GM12878 (cell line): Measurements from ENCODE around the gene TESPA1. TPM values are rescaled to one million over a fixed set of nuclear protein-coding genes. Genes with fewer than 3 reads are reported as not detected.

Experiments used
- ATAC-seq: fragments of 200-7000 bp; cut with Tn5 transposase; 3 replicates; pipeline ENCODE4 v1.9.1; 2020; ENCODE audit warnings: mild to moderate bottlenecking, moderate library complexity
- BruUV-seq: library from RNA; stranded (reverse); fragments of 400-500 nt; replicated peaks from 2 replicates; lab custom pipeline; 2021; lab: Mats Ljungman, UMichigan
- CTCF ChIA-PET: fragments of 300-600 bp; sonication (Branson Sonifier 250); formaldehyde crosslinking; extraction: SDS; loops from one replicate; lab custom pipeline; 2021; ENCODE audit warnings: inconsistent platforms; lab: Yijun Ruan, JAX
- POLR2A ChIA-PET: fragments of 350-600 bp; formaldehyde crosslinking; extraction: SDS; loops from one replicate; lab custom pipeline; 2021; ENCODE audit warnings: inconsistent platforms; lab: Charles Lee
- RAD21 ChIA-PET: fragments of 300-600 bp; sonication (Branson Sonifier 250); formaldehyde crosslinking; loops from one replicate; lab custom pipeline; 2023; ENCODE audit warnings: antibody characterized with exemption; ENCODE audit not compliant: unreplicated experiment; lab: Charles Lee
- SMC1A ChIA-PET: fragments of 300-600 bp; sonication (Branson Sonifier 250); formaldehyde crosslinking; loops from one replicate; lab custom pipeline; 2023; ENCODE audit not compliant: unreplicated experiment, uncharacterized antibody; lab: Charles Lee
- DNase-seq: peaks from one replicate; pipeline ENCODE4 v3.0.0-alpha.2; 2011; ENCODE audit warnings: low read depth, low spot score
- FAIRE-seq: peaks from 3 replicates; lab custom pipeline; 2011; peaks lifted over from hg19 to GRCh38; lab: Jason Lieb, UNC
- H2AFZ ChIP-seq: 2 replicates; pipeline ENCODE4 v1.6.0; 2011; ENCODE audit warnings: low read depth, low read length, control low read depth; ENCODE audit not compliant: control insufficient read depth
- H3K27ac ChIP-seq: 2 replicates; pipeline ENCODE4 v1.5.1; 2011; ENCODE audit warnings: control low read depth; ENCODE audit not compliant: control insufficient read depth, insufficient read depth
- H3K27me3 ChIP-seq, 2 experiments: replicated peaks in 1 of 2; 2 replicates each; pipeline versions ENCODE4 v1.6.0 to v1.6.1; 2011; ENCODE audit warnings: low read length in 1 of 2; ENCODE audit not compliant: control insufficient read depth in 2 of 2, insufficient read depth in 2 of 2
- H3K36me3 ChIP-seq, 2 experiments: 2 replicates each; pipeline ENCODE4 v1.5.1; 2011; ENCODE audit warnings: low read length in 1 of 2; ENCODE audit not compliant: control insufficient read depth in 2 of 2, insufficient read depth in 2 of 2
- H3K4me1 ChIP-seq: 2 replicates; pipeline ENCODE4 v1.6.1; 2011; ENCODE audit warnings: mild to moderate bottlenecking, low read length, moderate library complexity, mixed read lengths; ENCODE audit not compliant: control insufficient read depth, insufficient read depth
- H3K4me2 ChIP-seq: 2 replicates; pipeline ENCODE4 v1.6.0; 2011; ENCODE audit warnings: control low read depth; ENCODE audit not compliant: control insufficient read depth, insufficient read depth
- H3K4me3 ChIP-seq: fragments of 200-600 bp; sonication (generic); 2 replicates; pipeline ENCODE4 v1.5.1; 2016
- H3K79me2 ChIP-seq: 2 replicates; pipeline ENCODE4 v1.6.0; 2011; ENCODE audit warnings: low read length; ENCODE audit not compliant: control insufficient read depth, insufficient read depth
- H3K9ac ChIP-seq: 2 replicates; pipeline ENCODE4 v1.8.0; 2011; ENCODE audit warnings: low read length, control low read depth, mixed read lengths; ENCODE audit not compliant: control insufficient read depth, insufficient read depth
- H3K9me3 ChIP-seq: replicated peaks from 3 replicates; pipeline ENCODE4 v1.5.1; 2011; ENCODE audit warnings: mild to moderate bottlenecking, low read length; ENCODE audit not compliant: control insufficient read depth, insufficient read depth
- H4K20me1 ChIP-seq: 2 replicates; pipeline ENCODE4 v1.6.0; 2011; ENCODE audit not compliant: control insufficient read depth, insufficient read depth
- FOXK2 ChIP-seq: fragments of 450-650 bp; IDR thresholded peaks from 2 replicates; pipeline ENCODE4 v1.6.1; 2017; ENCODE audit warnings: mild to moderate bottlenecking, moderate library complexity
- MEF2B ChIP-seq: fragments of 450-650 bp; IDR thresholded peaks from 2 replicates; pipeline ENCODE4 v1.6.1; 2018; ENCODE audit warnings: mild to moderate bottlenecking, moderate library complexity; ENCODE audit not compliant: partially characterized antibody, poor library complexity, severe bottlenecking
- NR2C1 ChIP-seq: fragments of 450-650 bp; IDR thresholded peaks from 2 replicates; pipeline ENCODE4 v1.6.1; 2017; ENCODE audit warnings: antibody characterized with exemption, mild to moderate bottlenecking, moderate library complexity
- NR2C2 ChIP-seq: IDR thresholded peaks from 2 replicates; pipeline ENCODE4 v1.6.1; 2011; ENCODE audit warnings: borderline replicate concordance, low read depth; ENCODE audit not compliant: control insufficient read depth, insufficient read length
- RB1 ChIP-seq: fragments of 450-650 bp; formaldehyde crosslinking; IDR thresholded peaks from 2 replicates; pipeline ENCODE4 v1.6.1; 2017; ENCODE audit warnings: mild to moderate bottlenecking, borderline replicate concordance
- RELA ChIP-seq: fragments of 450-650 bp; IDR thresholded peaks from 2 replicates; pipeline ENCODE4 v1.8.0; 2014; ENCODE audit warnings: borderline replicate concordance; ENCODE audit not compliant: partially characterized antibody
- ZNF207 ChIP-seq: fragments of 450-650 bp; IDR thresholded peaks from 2 replicates; pipeline ENCODE4 v1.6.1; 2014; ENCODE audit warnings: antibody characterized with exemption, mild to moderate bottlenecking, borderline replicate concordance
- ZNF622 ChIP-seq: fragments of 450-650 bp; IDR thresholded peaks from 2 replicates; pipeline ENCODE4 v1.6.1; 2017; ENCODE audit warnings: mild to moderate bottlenecking, inconsistent platforms
- ZSCAN29 ChIP-seq: fragments of 450-650 bp; IDR thresholded peaks from 2 replicates; pipeline ENCODE4 v1.6.1; 2017; ENCODE audit warnings: mild to moderate bottlenecking, moderate library complexity
- WGBS: methylation state at CpG from one replicate; pipeline ENCODE4 v1.1.6; 2016; ENCODE audit warnings: low lambda C conversion rate; ENCODE audit not compliant: insufficient replicate concordance, insufficient coverage; ENCODE audit errors: missing lambda C conversion rate; 5-methylcytosine and 5-hydroxymethylcytosine counted together
- in situ Hi-C: fragments of 300-500 bp; cut with MboI; formaldehyde crosslinking; loops from 9 replicates; pipeline ENCODE4 v1.14.3; 2018; ENCODE audit warnings: mixed read lengths
- intact Hi-C: fragments of 100-400 bp; cut with micrococcal nuclease; formaldehyde crosslinking; loops from one replicate; pipeline ENCODE4 v1.14.2; 2022; ENCODE audit not compliant: unreplicated experiment
- polyA plus RNA-seq, 11 experiments: library from polyadenylated mRNA; depleted of rRNA in 4 of 11; unstranded in 6 of 11; stranded (reverse) in 5 of 11; fragments of >200 nt; fragmentation: Nextera tagmentation in 4 of 11; fragmentation: Illumina TruSeq in 1 of 11; extraction: Ambion mirVana in 4 of 11; extraction: Trizol in 1 of 11; gene quantifications; 1 replicate in 1 of 11; 2 replicates in 10 of 11; pipeline versions ENCODE4 v1.2.1 to v1.2.3, GENCODE V29; 2011 to 2016; ENCODE audit warnings: inconsistent platforms in 2 of 11, missing spikeins in 2 of 11, low read depth in 1 of 11
- total RNA-seq, 4 experiments: library from RNA; depleted of rRNA in 3 of 4; stranded (reverse); fragments of >200 nt in 3 of 4; fragmentation: Illumina TruSeq in 1 of 4; extraction: Trizol in 1 of 4; gene quantifications; 2 replicates each; pipeline versions ENCODE4 v1.2.1 to v1.2.3, GENCODE V29; 2013 to 2021
- TF ChIP-seq, protein P1 (sequence below): fragments of 450-650 bp; IDR thresholded peaks from 2 replicates; pipeline ENCODE4 v1.6.1; 2016; ENCODE audit warnings: mild to moderate bottlenecking
- TF ChIP-seq, protein P2 (sequence below): IDR thresholded peaks from 2 replicates; pipeline ENCODE4 v1.6.1; 2012; ENCODE audit warnings: low read length, inconsistent platforms
- TF ChIP-seq, protein P3 (sequence below): fragments of 450-650 bp; IDR thresholded peaks from 2 replicates; pipeline ENCODE4 v1.6.1; 2017; ENCODE audit warnings: mild to moderate bottlenecking, moderate library complexity
- TF ChIP-seq, protein P4 (sequence below): IDR thresholded peaks from 2 replicates; pipeline ENCODE4 v1.6.1; 2011; ENCODE audit warnings: mild to moderate bottlenecking, low read depth, low read length, moderate library complexity; ENCODE audit not compliant: insufficient replicate concordance

TESPA1 gene
- total and polyA plus RNA-seq, 10 of the 15 experiments (the other 5 are each of a cell fraction or from before 2014, with no cell fraction given), result 13.8 to 56.2 (median 23.9) TPM

DNA sequence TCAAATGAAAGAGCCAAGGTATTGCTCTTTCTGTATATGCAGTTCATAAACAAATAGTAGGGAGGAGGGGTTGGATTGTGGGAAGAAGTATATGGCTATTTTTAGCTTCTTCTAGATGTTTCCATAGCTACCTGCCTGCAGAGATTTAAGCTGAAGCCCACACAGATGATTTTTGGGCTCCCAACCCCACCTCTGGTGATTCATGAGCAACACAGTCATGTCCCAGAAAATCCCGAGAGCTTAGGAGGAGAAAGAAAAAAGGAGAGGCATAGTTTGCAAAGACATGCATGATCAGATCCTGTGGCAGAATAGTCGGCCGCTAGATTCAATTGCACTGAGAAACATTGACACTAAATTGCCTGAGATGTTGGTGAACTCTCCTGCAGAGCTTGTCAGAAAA lies 13.8 kb downstream of the TESPA1 start:
- POLR2A ChIA-PET, result interaction anchor here (2.2 kb wide), 1 partner anchor 13 kb away, joined by 12 read pairs; the partner anchor contains the start of gene TESPA1
- CTCF ChIA-PET, result interaction anchor here (1.1 to 6.6 kb wide), 8 partner anchors 12 to 221 kb away, joined by 3 to 29 read pairs (median 5); partner anchors contain the start of gene TESPA1
- no peaks in the 10 kb centered on the region for H3K79me2 ChIP-seq
- DNase-seq (no peak), ATAC-seq (no peak), FAIRE-seq (no peak)
- no peaks in the 10 kb centered on the region for H3K4me1 ChIP-seq
- no peak overlapping the region for H3K4me3 ChIP-seq
- no peak overlapping the region for H3K27ac ChIP-seq
- 80% methylated on average over 3 of the region's 3 CpGs for WGBS
- SMC1A ChIA-PET, result interaction anchor here (0.8 to 13.8 kb wide), 3 partner anchors 12 to 25 kb away, joined by 3 to 90 read pairs (median 3); partner anchors contain the start of gene TESPA1
- H2AFZ ChIP-seq, result no peak overlapping the region
- in situ Hi-C loops (no loop called here), intact Hi-C loops (no loop called here)
- no peak overlapping the region for H3K9ac ChIP-seq
- BruUV-seq, result no TSS peak
- peaks cover 0 to 13% of the 10 kb centered on the region in 2 experiments; a peak in 3 of 4 replicates for H3K36me3 ChIP-seq
- no peaks in the 10 kb centered on the region for H3K9me3 ChIP-seq
- no peak overlapping the region for H3K4me2 ChIP-seq
- no peaks in the 10 kb centered on the region for H3K27me3 ChIP-seq
- RAD21 ChIA-PET, result interaction anchor here (0.6 kb wide), 1 partner anchor 102 kb away, joined by 3 read pairs; no protein-coding TSS in a partner anchor
- H4K20me1 ChIP-seq, result no peaks in the 10 kb centered on the region
- TF ChIP-seq, protein P1, sequence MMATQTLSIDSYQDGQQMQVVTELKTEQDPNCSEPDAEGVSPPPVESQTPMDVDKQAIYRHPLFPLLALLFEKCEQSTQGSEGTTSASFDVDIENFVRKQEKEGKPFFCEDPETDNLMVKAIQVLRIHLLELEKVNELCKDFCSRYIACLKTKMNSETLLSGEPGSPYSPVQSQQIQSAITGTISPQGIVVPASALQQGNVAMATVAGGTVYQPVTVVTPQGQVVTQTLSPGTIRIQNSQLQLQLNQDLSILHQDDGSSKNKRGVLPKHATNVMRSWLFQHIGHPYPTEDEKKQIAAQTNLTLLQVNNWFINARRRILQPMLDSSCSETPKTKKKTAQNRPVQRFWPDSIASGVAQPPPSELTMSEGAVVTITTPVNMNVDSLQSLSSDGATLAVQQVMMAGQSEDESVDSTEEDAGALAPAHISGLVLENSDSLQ, result no peak
- TF ChIP-seq MEF2B (no peak), NR2C1 (no peak), ZSCAN29 (no peak), FOXK2 (no peak), ZNF622 (no peak), RB1 (no peak), RELA (no peak), ZNF207 (no peak), NR2C2 (no peak)
- TF ChIP-seq, protein P2, sequence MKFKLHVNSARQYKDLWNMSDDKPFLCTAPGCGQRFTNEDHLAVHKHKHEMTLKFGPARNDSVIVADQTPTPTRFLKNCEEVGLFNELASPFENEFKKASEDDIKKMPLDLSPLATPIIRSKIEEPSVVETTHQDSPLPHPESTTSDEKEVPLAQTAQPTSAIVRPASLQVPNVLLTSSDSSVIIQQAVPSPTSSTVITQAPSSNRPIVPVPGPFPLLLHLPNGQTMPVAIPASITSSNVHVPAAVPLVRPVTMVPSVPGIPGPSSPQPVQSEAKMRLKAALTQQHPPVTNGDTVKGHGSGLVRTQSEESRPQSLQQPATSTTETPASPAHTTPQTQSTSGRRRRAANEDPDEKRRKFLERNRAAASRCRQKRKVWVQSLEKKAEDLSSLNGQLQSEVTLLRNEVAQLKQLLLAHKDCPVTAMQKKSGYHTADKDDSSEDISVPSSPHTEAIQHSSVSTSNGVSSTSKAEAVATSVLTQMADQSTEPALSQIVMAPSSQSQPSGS, result no peak
- TF ChIP-seq, protein P3, sequence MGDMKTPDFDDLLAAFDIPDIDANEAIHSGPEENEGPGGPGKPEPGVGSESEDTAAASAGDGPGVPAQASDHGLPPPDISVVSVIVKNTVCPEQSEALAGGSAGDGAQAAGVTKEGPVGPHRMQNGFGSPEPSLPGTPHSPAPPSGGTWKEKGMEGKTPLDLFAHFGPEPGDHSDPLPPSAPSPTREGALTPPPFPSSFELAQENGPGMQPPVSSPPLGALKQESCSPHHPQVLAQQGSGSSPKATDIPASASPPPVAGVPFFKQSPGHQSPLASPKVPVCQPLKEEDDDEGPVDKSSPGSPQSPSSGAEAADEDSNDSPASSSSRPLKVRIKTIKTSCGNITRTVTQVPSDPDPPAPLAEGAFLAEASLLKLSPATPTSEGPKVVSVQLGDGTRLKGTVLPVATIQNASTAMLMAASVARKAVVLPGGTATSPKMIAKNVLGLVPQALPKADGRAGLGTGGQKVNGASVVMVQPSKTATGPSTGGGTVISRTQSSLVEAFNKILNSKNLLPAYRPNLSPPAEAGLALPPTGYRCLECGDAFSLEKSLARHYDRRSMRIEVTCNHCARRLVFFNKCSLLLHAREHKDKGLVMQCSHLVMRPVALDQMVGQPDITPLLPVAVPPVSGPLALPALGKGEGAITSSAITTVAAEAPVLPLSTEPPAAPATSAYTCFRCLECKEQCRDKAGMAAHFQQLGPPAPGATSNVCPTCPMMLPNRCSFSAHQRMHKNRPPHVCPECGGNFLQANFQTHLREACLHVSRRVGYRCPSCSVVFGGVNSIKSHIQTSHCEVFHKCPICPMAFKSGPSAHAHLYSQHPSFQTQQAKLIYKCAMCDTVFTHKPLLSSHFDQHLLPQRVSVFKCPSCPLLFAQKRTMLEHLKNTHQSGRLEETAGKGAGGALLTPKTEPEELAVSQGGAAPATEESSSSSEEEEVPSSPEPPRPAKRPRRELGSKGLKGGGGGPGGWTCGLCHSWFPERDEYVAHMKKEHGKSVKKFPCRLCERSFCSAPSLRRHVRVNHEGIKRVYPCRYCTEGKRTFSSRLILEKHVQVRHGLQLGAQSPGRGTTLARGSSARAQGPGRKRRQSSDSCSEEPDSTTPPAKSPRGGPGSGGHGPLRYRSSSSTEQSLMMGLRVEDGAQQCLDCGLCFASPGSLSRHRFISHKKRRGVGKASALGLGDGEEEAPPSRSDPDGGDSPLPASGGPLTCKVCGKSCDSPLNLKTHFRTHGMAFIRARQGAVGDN, result no peak
- TF ChIP-seq, protein P4, sequence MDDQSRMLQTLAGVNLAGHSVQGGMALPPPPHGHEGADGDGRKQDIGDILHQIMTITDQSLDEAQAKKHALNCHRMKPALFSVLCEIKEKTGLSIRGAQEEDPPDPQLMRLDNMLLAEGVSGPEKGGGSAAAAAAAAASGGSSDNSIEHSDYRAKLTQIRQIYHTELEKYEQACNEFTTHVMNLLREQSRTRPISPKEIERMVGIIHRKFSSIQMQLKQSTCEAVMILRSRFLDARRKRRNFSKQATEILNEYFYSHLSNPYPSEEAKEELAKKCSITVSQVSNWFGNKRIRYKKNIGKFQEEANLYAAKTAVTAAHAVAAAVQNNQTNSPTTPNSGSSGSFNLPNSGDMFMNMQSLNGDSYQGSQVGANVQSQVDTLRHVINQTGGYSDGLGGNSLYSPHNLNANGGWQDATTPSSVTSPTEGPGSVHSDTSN, result no peak
